ENCODE measurements around the gene CYB5RL.
"Not testable (repeated sequence)": the region's sequence is repeated elsewhere in the genome, so short reads cannot be mapped to it uniquely, and the experiment has no call there.

Gene CYB5RL

DNA sequence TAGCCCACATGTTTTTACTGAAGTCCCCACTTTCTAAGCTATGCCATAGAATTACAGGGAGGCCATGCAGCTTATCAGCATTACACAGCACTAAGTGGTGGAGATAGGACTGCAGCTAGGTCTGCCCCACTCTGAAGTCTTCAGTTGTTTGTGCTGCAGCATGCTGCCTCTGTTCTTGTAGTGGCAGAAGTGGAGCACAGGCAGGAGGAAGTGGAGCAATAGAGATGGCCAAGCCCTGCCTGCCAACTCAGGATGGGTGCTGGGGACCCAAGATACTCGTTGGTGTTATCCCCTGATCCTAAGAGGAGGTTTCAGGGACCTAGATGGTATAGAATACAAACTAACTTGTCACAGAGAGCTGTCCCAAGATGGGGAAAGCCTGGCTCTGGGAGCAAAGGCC, 13.0 kb upstream of the CYB5RL start:
- Histone ChIP-seq H2AFZ (ENCODE audit: low read length) (no peak overlapping the region), H3F3A (ENCODE audit: low read depth) (no peaks in the 10 kb centered on the region), H3K9ac (ENCODE audit: low read depth, low read length, poor library complexity, severe bottlenecking) (no peak overlapping the region), H3K4me2 (ENCODE audit: low read depth, low read length, poor library complexity, severe bottlenecking) (no peak overlapping the region), H3K27me3 (ENCODE audit: insufficient read depth, low read length, poor library complexity, severe bottlenecking) (no peaks in the 10 kb centered on the region), H3K9me2 (replicated peaks; ENCODE audit: low read depth, low read length) (no peaks in the 10 kb centered on the region), H4K20me1 (ENCODE audit: insufficient read depth, low read length, poor library complexity, severe bottlenecking) (no peaks in the 10 kb centered on the region), H3K9me3 (ENCODE audit: insufficient read depth, low read depth, low read length) (no peaks in the 10 kb centered on the region), H3K79me2 (ENCODE audit: insufficient read depth, low read length) (no peaks in the 10 kb centered on the region), H3K4me1 (ENCODE audit: insufficient read depth, low read length, poor library complexity, severe bottlenecking) (no peaks in the 10 kb centered on the region), H3K36me3 (ENCODE audit: insufficient read depth, low read length) (peaks cover 77% of the 10 kb centered on the region; the same call in 1 of the 2 replicates), H3K4me3 (ENCODE audit: low read length, poor library complexity, severe bottlenecking) (no peak overlapping the region)
- TF ChIP-seq, protein P1, sequence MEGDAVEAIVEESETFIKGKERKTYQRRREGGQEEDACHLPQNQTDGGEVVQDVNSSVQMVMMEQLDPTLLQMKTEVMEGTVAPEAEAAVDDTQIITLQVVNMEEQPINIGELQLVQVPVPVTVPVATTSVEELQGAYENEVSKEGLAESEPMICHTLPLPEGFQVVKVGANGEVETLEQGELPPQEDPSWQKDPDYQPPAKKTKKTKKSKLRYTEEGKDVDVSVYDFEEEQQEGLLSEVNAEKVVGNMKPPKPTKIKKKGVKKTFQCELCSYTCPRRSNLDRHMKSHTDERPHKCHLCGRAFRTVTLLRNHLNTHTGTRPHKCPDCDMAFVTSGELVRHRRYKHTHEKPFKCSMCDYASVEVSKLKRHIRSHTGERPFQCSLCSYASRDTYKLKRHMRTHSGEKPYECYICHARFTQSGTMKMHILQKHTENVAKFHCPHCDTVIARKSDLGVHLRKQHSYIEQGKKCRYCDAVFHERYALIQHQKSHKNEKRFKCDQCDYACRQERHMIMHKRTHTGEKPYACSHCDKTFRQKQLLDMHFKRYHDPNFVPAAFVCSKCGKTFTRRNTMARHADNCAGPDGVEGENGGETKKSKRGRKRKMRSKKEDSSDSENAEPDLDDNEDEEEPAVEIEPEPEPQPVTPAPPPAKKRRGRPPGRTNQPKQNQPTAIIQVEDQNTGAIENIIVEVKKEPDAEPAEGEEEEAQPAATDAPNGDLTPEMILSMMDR (conservative IDR thresholded peaks at IDR 0.05; ENCODE audit: low read length), result no peak
- TF ChIP-seq EZH2phosphoT487 (IDR thresholded peaks at IDR 0.05; ENCODE audit: borderline replicate concordance), result no peak

DNA sequence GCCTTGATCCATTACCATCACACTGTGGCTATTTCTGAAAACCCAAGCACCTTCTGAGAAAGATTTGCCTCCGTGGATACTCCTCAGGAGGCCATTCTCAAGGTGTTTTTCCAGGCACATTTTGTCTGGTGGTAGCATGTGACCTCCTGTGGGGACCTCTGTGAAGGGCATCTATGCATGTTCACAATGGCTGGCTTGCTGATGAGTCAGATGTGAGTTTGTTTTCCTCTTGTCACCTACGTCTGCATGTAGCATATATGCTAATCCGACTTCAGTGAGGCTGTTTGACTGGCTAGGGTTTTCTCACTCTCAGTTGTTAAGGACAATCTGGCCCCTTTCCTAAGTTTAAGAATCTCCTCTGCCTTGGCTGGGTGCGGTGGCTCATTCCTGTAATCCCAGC, 8.1 kb upstream of the CYB5RL start:
- H3K4me3 ChIP-seq (ENCODE audit: low read length, poor library complexity, severe bottlenecking); H3F3A ChIP-seq (ENCODE audit: low read depth); H3K4me1 ChIP-seq (ENCODE audit: insufficient read depth, low read length, poor library complexity, severe bottlenecking); H3K9ac ChIP-seq (ENCODE audit: low read depth, low read length, poor library complexity, severe bottlenecking); H3K9me3 ChIP-seq (ENCODE audit: insufficient read depth, low read depth, low read length); H3K9me2 ChIP-seq (replicated peaks; ENCODE audit: low read depth, low read length); H4K20me1 ChIP-seq (ENCODE audit: insufficient read depth, low read length, poor library complexity, severe bottlenecking); H3K4me2 ChIP-seq (ENCODE audit: low read depth, low read length, poor library complexity, severe bottlenecking); H3K79me2 ChIP-seq (ENCODE audit: insufficient read depth, low read length); H3K27me3 ChIP-seq (ENCODE audit: insufficient read depth, low read length, poor library complexity, severe bottlenecking); H2AFZ ChIP-seq (ENCODE audit: low read length): not testable (repeated sequence)
- peaks cover 56% of the 10 kb centered on the region; the same call in 1 of the 2 replicates for H3K36me3 ChIP-seq (ENCODE audit: insufficient read depth, low read length)

DNA sequence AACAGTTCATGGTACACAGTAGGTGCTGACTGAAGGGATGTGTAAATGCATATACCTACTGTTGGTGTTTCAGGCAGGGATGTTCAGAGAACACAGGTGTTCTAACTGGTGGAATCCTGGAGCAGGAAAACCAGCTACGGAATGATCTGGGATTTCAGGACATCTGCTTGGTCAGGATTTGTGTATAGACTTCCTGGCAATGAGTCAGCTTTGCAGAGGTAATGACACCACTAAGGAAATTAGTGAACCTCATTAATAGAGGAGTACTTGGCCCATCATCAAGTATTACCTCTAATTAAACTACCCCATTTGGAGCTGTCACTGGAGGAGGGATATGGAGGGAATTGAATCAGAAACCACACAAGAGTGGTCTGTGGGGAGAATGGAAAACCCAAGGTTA, 7.5 kb upstream of the CYB5RL start:
- Histone ChIP-seq H4K20me1 (ENCODE audit: insufficient read depth, low read length, poor library complexity, severe bottlenecking) (no peaks in the 10 kb centered on the region), H3K36me3 (ENCODE audit: insufficient read depth, low read length) (peaks cover 49% of the 10 kb centered on the region; the same call in 1 of the 2 replicates), H3K4me2 (ENCODE audit: low read depth, low read length, poor library complexity, severe bottlenecking) (no peak overlapping the region), H3K9me2 (replicated peaks; ENCODE audit: low read depth, low read length) (no peaks in the 10 kb centered on the region), H3K4me3 (ENCODE audit: low read length, poor library complexity, severe bottlenecking) (no peak overlapping the region), H3K9ac (ENCODE audit: low read depth, low read length, poor library complexity, severe bottlenecking) (no peak overlapping the region), H3K9me3 (ENCODE audit: insufficient read depth, low read depth, low read length) (no peaks in the 10 kb centered on the region), H2AFZ (ENCODE audit: low read length) (no peak overlapping the region), H3K27me3 (ENCODE audit: insufficient read depth, low read length, poor library complexity, severe bottlenecking) (no peaks in the 10 kb centered on the region), H3K79me2 (ENCODE audit: insufficient read depth, low read length) (peaks cover 9% of the 10 kb centered on the region), H3K4me1 (ENCODE audit: insufficient read depth, low read length, poor library complexity, severe bottlenecking) (peaks cover 5% of the 10 kb centered on the region), H3F3A (ENCODE audit: low read depth) (no peaks in the 10 kb centered on the region)
- TF ChIP-seq, protein P1 (conservative IDR thresholded peaks at IDR 0.05; ENCODE audit: low read length), result no peak
- no peak for TF ChIP-seq EZH2phosphoT487 (IDR thresholded peaks at IDR 0.05; ENCODE audit: borderline replicate concordance)

DNA sequence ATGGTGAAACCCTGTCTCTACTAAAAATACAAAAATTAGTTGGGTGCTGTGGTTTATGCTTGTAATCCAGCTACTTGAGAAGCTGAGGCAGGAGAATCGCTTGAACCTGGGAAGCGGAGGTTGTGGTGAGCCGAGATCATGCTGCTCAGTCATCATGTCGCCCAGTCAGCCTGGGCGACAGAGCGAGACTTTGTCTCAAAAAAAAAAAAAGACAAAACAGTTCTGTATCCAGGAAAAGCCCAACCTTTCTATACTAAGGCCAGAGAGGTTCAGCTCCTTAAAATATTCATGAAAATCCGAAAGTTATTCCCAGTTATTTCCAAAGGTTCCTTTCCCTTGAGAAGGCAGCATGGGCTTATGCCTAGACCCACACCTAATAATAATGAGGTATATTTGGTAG, 4.4 kb upstream of the CYB5RL start:
- TF ChIP-seq, protein P1 (conservative IDR thresholded peaks at IDR 0.05; ENCODE audit: low read length), result no peak
- no peak for TF ChIP-seq EZH2phosphoT487 (IDR thresholded peaks at IDR 0.05; ENCODE audit: borderline replicate concordance)
- Histone ChIP-seq H3K79me2 (ENCODE audit: insufficient read depth, low read length) (peaks cover 38% of the 10 kb centered on the region), H3K4me1 (ENCODE audit: insufficient read depth, low read length, poor library complexity, severe bottlenecking) (peaks cover 28% of the 10 kb centered on the region), H3K4me3 (ENCODE audit: low read length, poor library complexity, severe bottlenecking) (no peak overlapping the region), H4K20me1 (ENCODE audit: insufficient read depth, low read length, poor library complexity, severe bottlenecking) (peaks cover 17% of the 10 kb centered on the region), H3K27me3 (ENCODE audit: insufficient read depth, low read length, poor library complexity, severe bottlenecking) (no peaks in the 10 kb centered on the region), H3K9ac (ENCODE audit: low read depth, low read length, poor library complexity, severe bottlenecking) (no peak overlapping the region), H3K9me2 (replicated peaks; ENCODE audit: low read depth, low read length) (no peaks in the 10 kb centered on the region), H3K9me3 (ENCODE audit: insufficient read depth, low read depth, low read length) (no peaks in the 10 kb centered on the region), H3K4me2 (ENCODE audit: low read depth, low read length, poor library complexity, severe bottlenecking) (peak overlapping the region; percentile 2), H2AFZ (ENCODE audit: low read length) (no peak overlapping the region), H3F3A (ENCODE audit: low read depth) (no peaks in the 10 kb centered on the region), H3K36me3 (ENCODE audit: insufficient read depth, low read length) (peaks cover 25% of the 10 kb centered on the region; the same call in 1 of the 2 replicates)
